Thoracic aorta (tissue), 2 donors: ENCODE data around the gene PRPF39. TPM values are rescaled to one million over a fixed set of nuclear protein-coding genes. Genes with fewer than 3 reads are reported as not detected.
"Not testable (repeated sequence)": the region's sequence is repeated elsewhere in the genome, so short reads cannot be mapped to it uniquely, and the experiment has no call there.

Experiments
- ATAC-seq: fragments of 150-250 bp; one replicate; pipeline ENCODE4 v1.8.0; 2017; ENCODE audit warnings: low read depth; ENCODE audit not compliant: insufficient number of reproducible peaks, low FRiP score
- DNase-seq: peaks from one replicate; pipeline ENCODE4 v3.0.0-alpha.2; 2020; ENCODE audit warnings: low spot score
- H3K27ac ChIP-seq, 2 donors: fragments of 200-600 bp; sonication (generic); 1 replicate in 1 of 2; 2 replicates in 1 of 2; pipeline ENCODE4 v1.5.1; 2016; ENCODE audit warnings: mild to moderate bottlenecking in 2 of 2, moderate library complexity in 2 of 2
- H3K27me3 ChIP-seq: fragments of 200-600 bp; sonication (generic); replicated peaks from 2 replicates; pipeline ENCODE4 v1.6.0; 2016; ENCODE audit warnings: mild to moderate bottlenecking; ENCODE audit not compliant: insufficient read depth
- H3K36me3 ChIP-seq: fragments of 200-600 bp; sonication (generic); one replicate; pipeline ENCODE4 v1.5.1; 2016
- H3K4me1 ChIP-seq, 2 donors: fragments of 200-600 bp; sonication (generic); 1 replicate in 1 of 2; 2 replicates in 1 of 2; pipeline versions ENCODE4 v1.5.1 to v1.6.0; 2016; ENCODE audit warnings: low read depth in 2 of 2, mild to moderate bottlenecking in 1 of 2; ENCODE audit not compliant: control insufficient read depth in 1 of 2
- H3K4me3 ChIP-seq: fragments of 200-600 bp; sonication (generic); 2 replicates; pipeline ENCODE4 v1.5.1; 2016; ENCODE audit warnings: mild to moderate bottlenecking
- H3K9me3 ChIP-seq: fragments of 200-600 bp; sonication (generic); 2 replicates; pipeline ENCODE4 v1.5.1; 2016
- total RNA-seq, 2 donors: library from RNA; depleted of rRNA; stranded (reverse); fragments of >200 nt; gene quantifications; one replicate each; pipeline versions ENCODE4 v1.1.0 to v1.2.3, GENCODE V29; 2016
- TF ChIP-seq, protein P1 (sequence below): fragments of 200-600 bp; sonication (generic); IDR thresholded peaks from one replicate; pipeline ENCODE4 v1.5.1; 2019; ENCODE audit warnings: antibody characterized with exemption

Gene PRPF39
- total RNA-seq, 2 donors from 2014 or later, result 20.0 to 37.5 TPM

DNA sequence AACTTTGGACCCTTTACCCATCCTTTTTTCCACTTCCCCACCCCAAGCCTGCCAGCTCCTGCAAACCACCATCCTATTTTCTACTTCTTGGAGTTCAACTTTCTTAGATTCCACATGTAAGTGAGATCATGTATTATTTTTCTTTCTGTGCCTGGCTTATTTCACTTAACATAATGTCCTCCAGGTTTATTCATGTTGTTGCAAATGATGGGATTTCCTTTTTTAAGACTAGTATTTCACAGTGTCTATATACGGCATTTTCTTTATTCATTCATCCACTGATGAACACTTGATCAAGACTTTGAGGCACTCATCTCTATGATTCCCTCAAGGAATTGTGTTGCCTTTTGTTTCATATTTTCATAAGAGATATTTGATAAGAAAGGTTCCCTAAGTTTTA lies 5.6 kb upstream of the PRPF39 start:
- no peaks in the 10 kb centered on the region for H3K27me3 ChIP-seq
- no peaks in the 10 kb centered on the region for H3K36me3 ChIP-seq
- peaks cover 0 to 2% of the 10 kb centered on the region in 2 donors for H3K4me1 ChIP-seq
- H3K27ac ChIP-seq, result no peak overlapping the region
- TF ChIP-seq, protein P1, sequence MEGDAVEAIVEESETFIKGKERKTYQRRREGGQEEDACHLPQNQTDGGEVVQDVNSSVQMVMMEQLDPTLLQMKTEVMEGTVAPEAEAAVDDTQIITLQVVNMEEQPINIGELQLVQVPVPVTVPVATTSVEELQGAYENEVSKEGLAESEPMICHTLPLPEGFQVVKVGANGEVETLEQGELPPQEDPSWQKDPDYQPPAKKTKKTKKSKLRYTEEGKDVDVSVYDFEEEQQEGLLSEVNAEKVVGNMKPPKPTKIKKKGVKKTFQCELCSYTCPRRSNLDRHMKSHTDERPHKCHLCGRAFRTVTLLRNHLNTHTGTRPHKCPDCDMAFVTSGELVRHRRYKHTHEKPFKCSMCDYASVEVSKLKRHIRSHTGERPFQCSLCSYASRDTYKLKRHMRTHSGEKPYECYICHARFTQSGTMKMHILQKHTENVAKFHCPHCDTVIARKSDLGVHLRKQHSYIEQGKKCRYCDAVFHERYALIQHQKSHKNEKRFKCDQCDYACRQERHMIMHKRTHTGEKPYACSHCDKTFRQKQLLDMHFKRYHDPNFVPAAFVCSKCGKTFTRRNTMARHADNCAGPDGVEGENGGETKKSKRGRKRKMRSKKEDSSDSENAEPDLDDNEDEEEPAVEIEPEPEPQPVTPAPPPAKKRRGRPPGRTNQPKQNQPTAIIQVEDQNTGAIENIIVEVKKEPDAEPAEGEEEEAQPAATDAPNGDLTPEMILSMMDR, result no peak
- ATAC-seq (no peak), DNase-seq (no peak)
- H3K4me3 ChIP-seq, result no peak overlapping the region
- no peaks in the 10 kb centered on the region for H3K9me3 ChIP-seq

DNA sequence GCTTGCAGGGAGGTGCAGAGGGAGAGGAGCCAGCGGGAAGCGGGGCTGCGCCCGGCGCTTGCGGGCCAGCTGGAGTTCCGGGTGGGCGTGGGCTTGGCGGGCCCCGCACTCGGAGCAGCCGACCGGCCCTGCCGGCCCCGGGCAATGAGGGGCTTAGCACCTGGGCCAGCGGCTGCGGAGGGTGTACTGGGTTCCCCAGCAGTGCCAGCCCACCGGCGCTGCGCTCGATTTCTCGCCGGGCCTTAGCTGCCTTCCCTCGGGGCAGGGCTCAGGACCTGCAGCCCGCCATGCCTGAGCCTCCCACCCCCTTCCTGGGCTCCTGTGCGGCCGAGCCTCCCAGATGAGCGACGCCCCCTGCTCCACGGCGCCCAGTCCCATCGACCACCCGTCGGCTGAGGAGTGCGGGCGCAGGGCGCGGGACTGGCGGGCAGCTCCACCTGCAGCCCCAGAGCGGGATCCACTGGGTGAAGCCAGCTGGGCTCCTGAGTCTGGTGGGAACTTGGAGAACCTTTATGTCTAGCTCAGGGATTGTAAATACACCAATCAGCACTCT lies 3.4 kb upstream of the PRPF39 start:
- H3K9me3 ChIP-seq, H3K4me3 ChIP-seq, H3K27me3 ChIP-seq, H3K36me3 ChIP-seq, DNase-seq, H3K27ac ChIP-seq, ATAC-seq: not testable (repeated sequence)
- H3K4me1 ChIP-seq, result peaks cover 5 to 16% of the 10 kb centered on the region in 2 donors

DNA sequence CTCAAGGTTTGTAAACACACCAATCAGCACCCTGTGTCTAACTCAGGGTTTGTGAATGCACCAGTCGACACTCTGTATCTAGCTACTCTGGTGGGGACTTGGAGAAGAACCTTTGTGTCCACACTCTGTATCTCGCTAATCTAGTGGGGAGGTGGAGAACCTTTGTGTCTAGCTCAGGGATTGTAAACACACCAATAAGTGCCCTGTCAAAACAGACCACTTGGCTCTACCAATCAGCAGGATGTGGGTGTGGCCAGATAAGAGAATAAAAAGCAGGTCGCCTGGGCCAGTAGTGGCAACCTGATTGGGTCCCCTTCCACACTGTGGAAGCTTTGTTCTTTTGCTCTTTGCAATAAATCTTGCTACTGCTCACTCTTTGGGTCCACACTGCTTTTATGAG lies 2.8 kb upstream of the PRPF39 start:
- DNase-seq, H3K27ac ChIP-seq, H3K9me3 ChIP-seq, H3K4me3 ChIP-seq, ATAC-seq, H3K36me3 ChIP-seq, H3K27me3 ChIP-seq: not testable (repeated sequence)
- H3K4me1 ChIP-seq, result peaks cover 7 to 22% of the 10 kb centered on the region in 2 donors

DNA sequence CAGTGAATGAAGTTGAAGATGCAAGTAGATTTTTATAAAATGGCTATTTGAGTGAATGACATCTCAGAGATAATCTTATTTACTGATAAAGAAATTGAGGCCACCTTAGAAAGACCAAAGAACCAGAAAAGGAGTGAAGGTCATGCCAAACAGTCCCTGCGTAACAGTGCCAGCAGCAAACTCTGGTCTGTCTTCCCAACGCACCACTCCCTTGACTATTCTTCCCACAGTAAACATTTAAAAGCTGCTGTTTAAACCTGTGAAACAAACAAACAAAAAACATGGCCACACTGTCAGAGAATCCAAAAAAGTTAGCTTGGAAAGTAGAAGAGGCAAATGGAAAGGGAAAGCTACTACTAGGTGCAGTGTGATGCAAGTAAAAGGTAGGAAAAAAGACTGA lies 1.5 kb upstream of the PRPF39 start:
- ATAC-seq (no peak), DNase-seq (no peak)
- Histone ChIP-seq H3K36me3 (no peaks in the 10 kb centered on the region), H3K9me3 (no peaks in the 10 kb centered on the region), H3K4me1 (peaks cover 12 to 35% of the 10 kb centered on the region in 2 donors), H3K27ac (no peak overlapping the region), H3K27me3 (no peaks in the 10 kb centered on the region), H3K4me3 (no peak overlapping the region)
- TF ChIP-seq, protein P1, result no peak

DNA sequence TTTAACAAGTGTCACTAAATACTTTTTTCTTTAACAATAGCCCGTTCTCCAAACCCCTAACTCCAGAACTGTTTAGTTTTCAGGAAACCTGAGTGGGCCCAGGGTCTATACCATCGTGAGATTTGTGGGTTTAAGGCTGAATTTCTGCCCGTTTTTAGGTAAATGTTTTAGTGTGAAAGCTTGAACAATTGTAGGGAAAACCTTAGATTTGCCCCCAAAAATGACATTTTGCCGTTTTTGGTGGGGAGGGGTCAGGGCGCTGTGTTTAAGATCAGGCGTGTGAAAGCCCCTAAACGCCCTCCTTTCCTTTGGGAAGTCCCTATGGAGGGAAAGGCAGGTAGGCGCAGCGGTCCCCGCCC lies 320 bp upstream of the PRPF39 start:
- Histone ChIP-seq H3K27ac (peak overlapping the region; percentile 57 to 75), H3K9me3 (no peaks in the 10 kb centered on the region), H3K27me3 (no peaks in the 10 kb centered on the region), H3K4me3 (peak overlapping the region; percentile 91), H3K36me3 (no peaks in the 10 kb centered on the region), H3K4me1 (peaks cover 12 to 36% of the 10 kb centered on the region in 2 donors)
- DNase-seq, result no peak
- TF ChIP-seq, protein P1, result no peak
- ATAC-seq, result peak; percentile 30

DNA sequence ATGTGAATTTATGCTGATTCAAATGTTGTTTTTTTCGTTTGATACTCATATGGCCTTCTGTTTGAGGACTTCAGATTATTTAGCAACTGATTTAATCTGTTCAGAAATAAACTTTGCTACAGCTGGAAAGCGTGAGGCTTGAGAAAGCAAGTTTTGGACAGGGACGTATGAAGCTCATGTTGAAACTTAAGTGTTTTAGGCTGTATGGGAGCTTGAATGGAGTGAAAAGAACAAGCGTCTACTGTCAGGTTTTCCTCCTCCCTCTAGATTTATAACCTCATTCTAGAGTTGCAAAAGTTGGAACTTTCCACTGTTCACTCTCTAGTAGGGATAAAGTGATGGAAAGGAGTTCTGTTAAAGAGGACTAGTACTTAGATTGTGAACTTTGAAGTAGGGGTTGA lies 1.0 kb downstream of the PRPF39 start:
- Histone ChIP-seq H3K4me1 (peaks cover 19 to 40% of the 10 kb centered on the region in 2 donors), H3K36me3 (no peaks in the 10 kb centered on the region), H3K27me3 (no peaks in the 10 kb centered on the region), H3K9me3 (no peaks in the 10 kb centered on the region), H3K27ac (peak overlapping the region in 1 of 2 donors; percentile 75), H3K4me3 (peak overlapping the region; percentile 91)
- ATAC-seq (no peak), DNase-seq (no peak)
- TF ChIP-seq, protein P1, result no peak
